ENCODE data around the gene RAB3A. TPM values are rescaled to one million over a fixed set of nuclear protein-coding genes. Genes with fewer than 3 reads are reported as not detected.
A peak's percentile ranks its signal among the peaks of the same experiment; 100 is the strongest.
"Not testable (repeated sequence)": the region's sequence is repeated elsewhere in the genome, so short reads cannot be mapped to it uniquely, and the experiment has no call there.

Gene RAB3A
- total RNA-seq, 1 experiment from 2014 or later = 0.68 TPM

- Mint-ChIP-seq H3K9me3 (ENCODE audit: unreplicated experiment) (no peaks in the 10 kb centered on the region), H3K4me1 (ENCODE audit: insufficient read depth, unreplicated experiment) (peaks cover 12% of the 10 kb centered on the region), H3K27me3 (ENCODE audit: insufficient read depth, unreplicated experiment) (no peaks in the 10 kb centered on the region), H3K4me3 (ENCODE audit: unreplicated experiment) (no peak overlapping the region), H3K36me3 (ENCODE audit: insufficient read depth, unreplicated experiment) (peaks cover 58% of the 10 kb centered on the region), H3K27ac (ENCODE audit: low read depth, unreplicated experiment) (no peak overlapping the region)
- no peak for DNase-seq (ENCODE audit: unreplicated experiment)
- BruUV-seq (replicated peaks) = no TSS peak
- TF ChIP-seq CTCF (IDR thresholded peaks at IDR 0.05; ENCODE audit: unreplicated experiment) = no peak
- intact Hi-C loops (cut with micrococcal nuclease) = no loop called here
- CTCF ChIA-PET = interaction anchor here (0.6 to 2.4 kb wide), 20 partner anchors 9 to 307 kb away, joined by 3 to 13 read pairs (median 4); no protein-coding TSS in a partner anchor
- POLR2A ChIA-PET = no interaction called here
Measured at GRCh38 chr19:18161636-18162002, 42.2 kb downstream of the RAB3A start.

- Mint-ChIP-seq H3K9me3 (ENCODE audit: unreplicated experiment) (no peaks in the 10 kb centered on the region), H3K27ac (ENCODE audit: low read depth, unreplicated experiment) (peak overlapping the region; percentile 25), H3K4me1 (ENCODE audit: insufficient read depth, unreplicated experiment) (peaks cover 18% of the 10 kb centered on the region), H3K27me3 (ENCODE audit: insufficient read depth, unreplicated experiment) (no peaks in the 10 kb centered on the region), H3K4me3 (ENCODE audit: unreplicated experiment) (peak overlapping the region; percentile 52), H3K36me3 (ENCODE audit: insufficient read depth, unreplicated experiment) (peaks cover 53% of the 10 kb centered on the region)
- peak; percentile 57 for TF ChIP-seq CTCF (IDR thresholded peaks at IDR 0.05; ENCODE audit: unreplicated experiment)
- intact Hi-C loops (cut with micrococcal nuclease) = no loop called here
- POLR2A ChIA-PET = interaction anchor here (0.6 to 1.6 kb wide), 3 partner anchors 9 to 141 kb away, joined by 3 to 6 read pairs (median 5); partner anchors contain the start of gene PIK3R2
- CTCF ChIA-PET = interaction anchor here (0.5 to 2.4 kb wide), 29 partner anchors 8 to 393 kb away, joined by 3 to 13 read pairs (median 4); a partner anchor contains a TSS
- BruUV-seq (replicated peaks) = no TSS peak
- peak; percentile 69 for DNase-seq (ENCODE audit: unreplicated experiment)
Measured at GRCh38 chr19:18160971-18161635, 42.7 kb downstream of the RAB3A start.

- Mint-ChIP-seq H3K4me3 (ENCODE audit: unreplicated experiment) (peak overlapping the region; percentile 52), H3K36me3 (ENCODE audit: insufficient read depth, unreplicated experiment) (peaks cover 48% of the 10 kb centered on the region), H3K9me3 (ENCODE audit: unreplicated experiment) (no peaks in the 10 kb centered on the region), H3K27me3 (ENCODE audit: insufficient read depth, unreplicated experiment) (no peaks in the 10 kb centered on the region), H3K4me1 (ENCODE audit: insufficient read depth, unreplicated experiment) (peaks cover 19% of the 10 kb centered on the region), H3K27ac (ENCODE audit: low read depth, unreplicated experiment) (peak overlapping the region; percentile 25)
- DNase-seq (ENCODE audit: unreplicated experiment) = no peak
- intact Hi-C loops (cut with micrococcal nuclease) = no loop called here
- BruUV-seq (replicated peaks) = no TSS peak
- POLR2A ChIA-PET = interaction anchor here (0.6 to 1.6 kb wide), 4 partner anchors 8 to 140 kb away, joined by 3 to 6 read pairs (median 4); partner anchors contain the start of gene PIK3R2
- CTCF ChIA-PET = interaction anchor here (0.5 to 2.4 kb wide), 17 partner anchors 8 to 392 kb away, joined by 3 to 13 read pairs (median 4); a partner anchor contains a TSS
- TF ChIP-seq CTCF (IDR thresholded peaks at IDR 0.05; ENCODE audit: unreplicated experiment) = no peak
Measured at GRCh38 chr19:18160493-18160970, 43.3 kb downstream of the RAB3A start.

GRCh38 chr19:18159810-18160209, 44.0 kb downstream of the RAB3A start:
- Mint-ChIP-seq H3K36me3 (ENCODE audit: insufficient read depth, unreplicated experiment) (peaks cover 42% of the 10 kb centered on the region), H3K4me1 (ENCODE audit: insufficient read depth, unreplicated experiment) (peaks cover 19% of the 10 kb centered on the region), H3K9me3 (ENCODE audit: unreplicated experiment) (no peaks in the 10 kb centered on the region), H3K4me3 (ENCODE audit: unreplicated experiment) (no peak overlapping the region), H3K27me3 (ENCODE audit: insufficient read depth, unreplicated experiment) (no peaks in the 10 kb centered on the region), H3K27ac (ENCODE audit: low read depth, unreplicated experiment) (peak overlapping the region; percentile 25)
- no peak for DNase-seq (ENCODE audit: unreplicated experiment)
- no peak for TF ChIP-seq CTCF (IDR thresholded peaks at IDR 0.05; ENCODE audit: unreplicated experiment)
- intact Hi-C loops (cut with micrococcal nuclease) = loop anchor here (10.0 kb wide), 1 partner anchor 155 kb away; the partner anchor contains the start of gene ARRDC2
- POLR2A ChIA-PET = interaction anchor here (0.6 to 1.6 kb wide), 4 partner anchors 12 to 185 kb away, joined by 3 to 6 read pairs (median 4); no protein-coding TSS in a partner anchor
- no TSS peak for BruUV-seq (replicated peaks)
- CTCF ChIA-PET = interaction anchor here (0.9 to 2.4 kb wide), 9 partner anchors 9 to 47 kb away, joined by 3 to 13 read pairs (median 7); no protein-coding TSS in a partner anchor

GRCh38 chr19:18159059-18159616, 44.7 kb downstream of the RAB3A start:
- H3K4me3 Mint-ChIP-seq (ENCODE audit: unreplicated experiment); H3K9me3 Mint-ChIP-seq (ENCODE audit: unreplicated experiment); DNase-seq (ENCODE audit: unreplicated experiment); BruUV-seq (replicated peaks); H3K27ac Mint-ChIP-seq (ENCODE audit: low read depth, unreplicated experiment); H3K27me3 Mint-ChIP-seq (ENCODE audit: insufficient read depth, unreplicated experiment): not testable (repeated sequence)
- intact Hi-C loops (cut with micrococcal nuclease) = loop anchor here (10.0 kb wide), 1 partner anchor 154 kb away; the partner anchor contains the start of gene ARRDC2
- H3K4me1 Mint-ChIP-seq (ENCODE audit: insufficient read depth, unreplicated experiment) = peaks cover 25% of the 10 kb centered on the region
- peaks cover 42% of the 10 kb centered on the region for H3K36me3 Mint-ChIP-seq (ENCODE audit: insufficient read depth, unreplicated experiment)
- ChIA-PET POLR2A (interaction anchor here (0.6 to 1.8 kb wide), 5 partner anchors 13 to 186 kb away, joined by 3 to 16 read pairs (median 4); partner anchors contain the start of genes LSM4 and MPV17L2), CTCF (interaction anchor here (1.3 kb wide), 1 partner anchor 46 kb away, joined by 8 read pairs; no protein-coding TSS in a partner anchor)

Data from MCF 10A (cell line).